GM19025 (cell line): ENCODE data around the gene SMURF2.

Source experiments
- ATAC-seq: cut with Tn5 transposase; IDR thresholded peaks from one replicate; pipeline ENCODE4 v1.9.1; 2021; ENCODE audit warnings: mild to moderate bottlenecking, low read depth, moderate library complexity; ENCODE audit not compliant: unreplicated experiment

Gene SMURF2

GRCh38 chr17:64544742-64545141 lies 117.4 kb downstream of the SMURF2 start:
- ATAC-seq, result no peak

- ATAC-seq, result no peak
These were observed 121.9 kb downstream of the SMURF2 start for GRCh38 chr17:64540118-64540776.

DNA sequence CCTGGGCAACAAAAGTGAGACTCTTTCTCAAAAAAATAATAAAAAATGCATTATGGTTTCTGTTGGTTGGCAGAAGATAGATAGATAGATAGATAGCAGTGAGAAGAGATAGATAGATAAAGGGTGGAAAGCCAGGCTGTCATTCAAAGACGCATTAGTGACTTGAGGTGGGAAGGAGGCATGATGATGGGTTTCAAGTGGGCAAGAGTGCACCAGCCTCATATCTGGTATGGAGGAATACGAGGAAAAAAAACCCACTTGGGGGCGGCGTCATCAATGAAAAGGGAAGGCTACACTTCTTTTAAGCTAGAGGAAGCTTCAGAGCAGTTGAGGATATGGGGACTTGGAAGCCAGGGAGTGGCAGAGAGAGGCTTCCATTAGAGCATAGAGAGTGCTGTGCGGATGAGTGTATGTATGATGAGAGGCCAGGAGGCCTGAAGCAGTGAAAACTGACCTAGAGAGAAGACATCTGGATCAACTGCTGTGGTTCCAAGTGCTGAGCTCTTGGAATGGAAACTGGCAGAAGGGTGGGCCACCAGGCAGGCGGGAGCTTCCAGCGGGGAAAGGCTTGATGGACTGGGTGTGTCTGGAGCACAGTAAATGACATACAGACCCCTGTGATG lies 123.5 kb downstream of the SMURF2 start:
- no peak for ATAC-seq

GRCh38 chr17:64537488-64537887 lies 124.6 kb downstream of the SMURF2 start:
- no peak for ATAC-seq

DNA sequence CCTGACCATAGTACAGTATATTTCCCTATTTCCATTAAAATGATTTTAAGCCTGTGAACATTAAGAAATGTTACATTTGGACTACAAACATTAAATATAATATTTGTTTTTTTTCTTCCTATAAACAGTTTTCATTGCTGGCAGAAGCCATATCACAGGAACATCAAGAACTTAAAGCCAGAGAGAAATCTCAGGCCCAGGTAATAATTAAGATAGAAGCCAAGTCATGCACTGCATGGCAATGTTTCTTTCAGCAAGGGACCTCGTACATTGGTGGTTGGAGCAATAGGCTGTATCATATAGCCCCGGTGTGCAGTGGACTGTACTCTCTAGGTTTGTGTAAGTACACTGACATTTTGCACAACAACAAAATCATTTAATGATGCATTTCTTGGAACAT lies 125.2 kb downstream of the SMURF2 start:
- no peak for ATAC-seq

DNA sequence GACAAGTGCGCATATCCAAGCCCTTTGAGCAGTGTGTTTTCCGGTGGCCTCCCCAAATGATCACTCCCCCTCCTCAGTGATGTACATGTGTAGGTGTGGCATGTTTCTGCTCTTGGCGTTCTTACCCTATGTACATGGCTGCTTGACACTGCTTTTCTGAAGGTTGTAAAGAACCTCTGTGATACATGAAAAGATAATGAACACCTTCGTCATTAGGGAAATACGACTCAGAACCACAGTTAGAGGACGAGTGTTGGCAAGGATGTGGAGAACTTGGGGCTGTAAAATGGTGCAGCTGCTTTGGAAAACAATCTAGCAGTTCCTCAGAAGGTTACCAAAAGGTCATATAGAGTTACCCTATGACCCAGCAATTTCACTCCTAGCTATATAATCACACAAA lies 126.8 kb downstream of the SMURF2 start:
- ATAC-seq, result no peak

GRCh38 chr17:64534187-64534586 lies 127.9 kb downstream of the SMURF2 start:
- ATAC-seq, result no peak

DNA sequence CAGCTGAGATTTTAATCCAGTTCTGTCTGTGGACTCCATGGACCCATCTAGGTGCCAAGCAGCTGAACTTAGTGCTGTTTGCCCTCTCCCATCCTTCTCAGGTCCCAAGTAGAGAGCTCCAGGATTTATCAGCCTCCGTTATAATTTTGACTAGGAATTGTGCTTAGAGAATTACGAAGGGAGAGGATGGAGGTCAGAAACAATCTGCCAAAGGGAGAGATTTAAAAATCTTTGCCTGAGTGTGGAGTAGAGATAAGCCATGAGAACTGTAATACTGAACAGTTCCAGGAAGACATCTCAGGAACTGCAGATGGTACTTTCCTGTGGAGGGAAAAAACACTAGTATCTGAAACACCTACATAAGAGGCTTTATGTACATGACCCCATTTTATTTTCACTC lies 128.3 kb downstream of the SMURF2 start:
- ATAC-seq, result no peak

DNA sequence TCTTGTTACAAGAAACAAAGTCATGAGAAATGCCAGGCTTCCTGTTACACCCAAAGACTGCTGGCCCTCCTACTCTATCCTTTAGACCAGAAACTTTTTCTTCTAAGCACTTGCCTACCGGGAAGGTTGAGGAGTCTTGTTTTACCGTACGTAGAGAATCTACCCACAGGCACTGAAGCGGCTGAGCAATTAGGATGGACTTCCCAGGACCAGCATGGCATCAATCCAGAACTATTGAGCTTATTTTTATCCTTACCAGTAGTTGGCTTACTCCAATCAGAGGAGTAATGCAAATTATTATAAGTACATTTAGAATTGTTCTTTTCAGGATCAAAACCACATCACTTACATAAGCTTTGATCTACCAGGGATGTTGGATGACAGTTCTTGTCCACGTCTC lies 129.7 kb downstream of the SMURF2 start:
- ATAC-seq, result no peak

DNA sequence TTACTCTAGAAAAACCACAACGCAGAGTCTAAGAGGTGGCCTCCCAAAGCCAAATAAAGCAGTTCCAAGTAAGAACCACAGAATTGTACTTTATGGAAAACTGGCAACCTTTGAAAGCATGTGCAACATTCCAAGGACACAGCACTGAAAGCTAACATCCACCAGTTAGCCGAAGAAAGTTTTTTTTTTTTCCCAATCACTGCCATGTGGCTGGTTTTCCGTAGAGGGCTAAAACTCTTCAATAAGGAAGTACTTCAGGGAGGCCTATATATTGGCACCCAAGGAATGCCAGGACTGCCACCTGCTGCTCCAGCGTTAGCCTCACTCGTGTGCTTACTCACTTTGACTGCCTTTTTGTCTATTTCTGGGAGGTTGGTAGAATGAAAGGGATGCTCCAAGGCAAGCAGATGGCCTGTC lies 130.1 kb downstream of the SMURF2 start:
- no peak for ATAC-seq

DNA sequence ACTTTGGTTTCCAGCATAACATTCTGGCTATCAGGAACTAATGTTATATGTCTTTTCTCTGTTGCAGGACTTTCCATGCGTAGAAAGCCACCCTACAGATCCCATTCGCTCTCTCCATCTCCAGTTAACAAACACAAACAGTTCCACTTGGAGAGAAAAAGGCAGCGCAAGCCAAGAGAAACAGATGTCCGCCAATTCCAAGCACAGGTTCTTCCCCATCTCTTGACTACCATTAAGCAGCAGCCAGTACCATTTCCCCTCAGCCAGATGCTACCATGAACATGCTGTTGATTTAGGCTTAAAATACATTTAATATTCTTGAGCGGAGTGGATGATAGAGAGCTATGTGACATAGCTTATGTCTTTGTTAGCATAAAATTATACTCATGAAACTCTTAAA lies 132.9 kb downstream of the SMURF2 start:
- no peak for ATAC-seq

DNA sequence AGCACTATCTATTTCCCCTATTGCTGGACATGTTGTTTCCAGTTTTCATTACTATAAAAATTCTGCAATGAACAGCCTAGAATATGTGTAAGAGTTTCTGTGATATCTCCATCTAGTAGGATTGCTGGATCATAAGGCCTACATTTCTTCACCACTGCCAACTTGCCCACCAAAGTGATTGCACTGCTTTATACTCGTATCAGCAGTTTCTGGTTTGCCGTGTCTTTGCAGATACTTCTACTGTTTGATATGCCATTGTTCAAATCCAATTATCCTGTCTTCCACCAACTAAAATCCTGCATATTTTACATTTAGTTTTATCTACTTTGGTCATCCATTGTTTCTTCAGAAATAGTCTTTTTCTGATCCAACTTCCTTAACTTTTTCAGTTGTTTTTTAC lies 134.2 kb downstream of the SMURF2 start:
- no peak for ATAC-seq

GRCh38 chr17:64520359-64520758 lies 141.7 kb downstream of the SMURF2 start:
- ATAC-seq, result no peak

DNA sequence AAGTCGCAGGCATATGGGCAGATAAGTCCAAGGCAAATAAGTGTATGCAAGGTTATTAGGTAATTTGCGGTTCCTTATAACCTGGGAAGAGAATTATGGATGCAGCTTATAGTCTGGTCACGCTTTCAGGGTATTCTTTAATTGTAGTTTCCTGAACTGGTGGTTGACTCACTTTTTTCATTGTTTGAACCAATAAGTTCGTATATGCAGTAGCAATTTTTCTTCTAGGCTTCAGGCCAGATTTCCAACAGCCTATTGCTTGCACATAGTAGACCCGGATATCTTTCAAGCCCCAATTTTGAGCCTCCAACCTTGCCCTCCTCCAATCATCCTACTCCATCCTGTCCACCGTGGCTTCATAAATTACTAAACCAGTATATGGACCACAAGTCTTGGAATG lies 142.5 kb downstream of the SMURF2 start:
- ATAC-seq, result no peak

GRCh38 chr17:64515829-64516228 lies 146.3 kb downstream of the SMURF2 start:
- ATAC-seq, result no peak

- ATAC-seq, result no peak
These were observed 146.7 kb downstream of the SMURF2 start for GRCh38 chr17:64515419-64515818.

DNA sequence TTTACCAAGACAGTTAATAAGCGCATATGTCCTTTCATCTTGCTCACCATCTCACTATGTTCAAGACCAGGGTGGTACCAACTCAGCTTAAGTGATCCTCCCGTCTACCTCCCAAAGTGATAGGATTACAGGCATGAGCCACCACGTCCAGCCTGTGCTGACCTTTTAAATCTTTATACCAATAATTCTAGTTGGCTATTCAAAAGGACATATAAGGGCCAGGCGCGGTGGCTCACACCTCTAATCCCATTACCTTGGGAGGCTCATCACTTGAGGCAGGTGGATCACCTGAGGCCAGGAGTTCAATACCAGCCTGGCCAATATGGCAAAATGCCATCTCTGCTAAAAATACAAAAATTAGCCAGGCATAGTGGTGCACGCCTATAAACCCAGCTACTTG lies 152.9 kb downstream of the SMURF2 start:
- ATAC-seq, result no peak

- no peak for ATAC-seq
These were observed 153.4 kb downstream of the SMURF2 start for GRCh38 chr17:64508683-64509082.

DNA sequence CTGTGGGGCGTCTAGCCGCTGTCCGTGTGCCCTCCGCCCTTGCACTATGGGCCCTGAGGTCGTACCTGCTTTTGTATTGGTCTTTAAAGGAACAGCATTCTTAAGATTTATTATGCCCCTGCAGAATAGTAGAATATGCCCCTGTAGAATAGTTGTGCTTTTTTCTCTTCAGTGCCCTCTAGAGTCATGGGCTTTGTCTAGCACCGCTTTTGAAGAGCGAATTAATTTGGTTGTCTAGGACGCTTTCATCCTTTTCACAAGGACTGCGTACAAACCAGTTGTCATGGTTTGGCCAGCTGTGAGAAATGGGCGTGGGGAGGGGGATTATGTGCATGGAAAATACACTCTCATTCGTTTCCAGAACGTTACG lies 154.7 kb downstream of the SMURF2 start:
- no peak for ATAC-seq

DNA sequence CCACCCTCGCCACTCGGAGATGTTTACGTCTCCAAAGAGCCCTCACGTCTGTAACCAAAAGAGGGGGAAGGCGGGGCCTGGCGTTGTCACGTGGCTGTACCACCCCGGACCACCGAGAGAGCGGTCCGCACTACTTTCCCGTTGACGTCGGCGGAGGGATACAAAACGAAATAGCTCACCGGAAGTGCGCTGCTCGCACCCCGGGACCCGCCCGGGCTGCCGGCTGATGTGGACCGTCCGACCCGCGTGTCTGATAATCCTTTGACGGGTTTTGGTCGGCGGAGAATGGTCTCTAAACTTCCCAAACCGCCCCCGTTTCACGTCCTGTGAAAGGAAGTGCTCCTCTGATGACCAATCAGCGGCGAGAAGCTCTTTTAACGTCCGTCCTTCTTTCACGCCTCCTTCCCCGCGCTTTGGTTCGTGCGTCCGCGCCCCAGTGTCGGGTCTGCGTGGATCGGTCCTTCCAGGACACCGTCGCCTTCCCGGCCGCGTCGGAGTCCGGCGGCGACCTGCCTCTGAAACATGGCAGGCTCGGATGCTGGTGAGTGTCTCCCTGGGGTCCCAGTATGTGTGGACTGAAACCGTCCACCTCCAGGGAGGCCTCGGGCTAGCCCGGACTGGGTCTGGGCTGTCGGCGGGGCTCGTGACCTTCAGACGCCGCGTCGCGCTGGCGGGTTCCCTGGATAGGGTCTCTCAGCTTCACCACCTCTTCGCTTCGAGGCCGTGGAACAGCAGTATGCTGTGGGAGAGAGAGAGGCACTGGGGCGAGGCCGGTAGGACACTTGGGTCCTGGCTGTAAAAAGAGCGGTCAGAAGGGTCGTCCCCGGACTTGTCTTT lies 155.3 kb downstream of the SMURF2 start, which contains the start of gene CEP95:
Gene CEP95 (plus strand): TSS at position 402 of the 837 bp plus-strand sequence. CDS start 121 bp downstream, at position 523.
- ATAC-seq, result peak; percentile 49

GRCh38 chr17:64506201-64506575 lies 155.9 kb downstream of the SMURF2 start, which contains the start of gene DDX5:
Gene DDX5 (minus strand): TSS chr17:64506289. CDS start chr17:64506119, 170 bp downstream.
- peak; percentile 55 for ATAC-seq
